Measurements from ENCODE around the gene DTNBP1. TPM values are rescaled to one million over a fixed set of nuclear protein-coding genes. Genes with fewer than 3 reads are reported as not detected.

Gene DTNBP1
- total RNA-seq, 4 donors from 2014 or later, result 12.8 to 58.6 (median 26.2) TPM

DNA sequence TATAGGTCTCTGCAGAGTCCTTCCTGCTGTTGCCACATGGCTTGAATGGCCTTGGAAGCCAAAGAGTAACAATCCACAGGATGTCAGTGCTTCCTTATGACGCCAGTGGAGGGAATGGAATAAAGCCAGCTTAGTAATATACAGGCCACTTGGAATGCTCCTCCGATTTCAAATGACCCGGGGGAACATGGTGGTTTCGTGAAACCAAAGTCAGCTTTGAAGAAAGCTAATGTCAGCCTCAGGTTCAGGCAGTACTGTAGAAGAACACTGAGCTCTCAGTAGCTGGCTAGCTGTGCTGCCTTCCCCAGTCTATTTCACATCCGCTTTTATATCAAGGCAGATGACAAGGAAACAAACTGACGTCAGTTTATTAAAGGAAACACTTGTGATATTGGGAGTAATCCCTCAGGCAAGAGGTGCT lies 189.1 kb downstream of the DTNBP1 start:
- H3K27me3 ChIP-seq, result no peaks in the 10 kb centered on the region
- no peaks in the 10 kb centered on the region for H3K9me3 ChIP-seq
- TF ChIP-seq, protein P1, sequence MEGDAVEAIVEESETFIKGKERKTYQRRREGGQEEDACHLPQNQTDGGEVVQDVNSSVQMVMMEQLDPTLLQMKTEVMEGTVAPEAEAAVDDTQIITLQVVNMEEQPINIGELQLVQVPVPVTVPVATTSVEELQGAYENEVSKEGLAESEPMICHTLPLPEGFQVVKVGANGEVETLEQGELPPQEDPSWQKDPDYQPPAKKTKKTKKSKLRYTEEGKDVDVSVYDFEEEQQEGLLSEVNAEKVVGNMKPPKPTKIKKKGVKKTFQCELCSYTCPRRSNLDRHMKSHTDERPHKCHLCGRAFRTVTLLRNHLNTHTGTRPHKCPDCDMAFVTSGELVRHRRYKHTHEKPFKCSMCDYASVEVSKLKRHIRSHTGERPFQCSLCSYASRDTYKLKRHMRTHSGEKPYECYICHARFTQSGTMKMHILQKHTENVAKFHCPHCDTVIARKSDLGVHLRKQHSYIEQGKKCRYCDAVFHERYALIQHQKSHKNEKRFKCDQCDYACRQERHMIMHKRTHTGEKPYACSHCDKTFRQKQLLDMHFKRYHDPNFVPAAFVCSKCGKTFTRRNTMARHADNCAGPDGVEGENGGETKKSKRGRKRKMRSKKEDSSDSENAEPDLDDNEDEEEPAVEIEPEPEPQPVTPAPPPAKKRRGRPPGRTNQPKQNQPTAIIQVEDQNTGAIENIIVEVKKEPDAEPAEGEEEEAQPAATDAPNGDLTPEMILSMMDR (IDR thresholded peaks at IDR 0.05), result no peak
- peaks cover 0 to 5% (median 0%) of the 10 kb centered on the region in 4 donors for H3K4me1 ChIP-seq
- no peak for DNase-seq
- no peak overlapping the region for H3K4me3 ChIP-seq
- H3K27ac ChIP-seq, result peak overlapping the region in 2 of 4 donors; percentile 8 to 13
- peaks cover 0 to 11% (median 0%) of the 10 kb centered on the region in 3 donors for H3K36me3 ChIP-seq

DNA sequence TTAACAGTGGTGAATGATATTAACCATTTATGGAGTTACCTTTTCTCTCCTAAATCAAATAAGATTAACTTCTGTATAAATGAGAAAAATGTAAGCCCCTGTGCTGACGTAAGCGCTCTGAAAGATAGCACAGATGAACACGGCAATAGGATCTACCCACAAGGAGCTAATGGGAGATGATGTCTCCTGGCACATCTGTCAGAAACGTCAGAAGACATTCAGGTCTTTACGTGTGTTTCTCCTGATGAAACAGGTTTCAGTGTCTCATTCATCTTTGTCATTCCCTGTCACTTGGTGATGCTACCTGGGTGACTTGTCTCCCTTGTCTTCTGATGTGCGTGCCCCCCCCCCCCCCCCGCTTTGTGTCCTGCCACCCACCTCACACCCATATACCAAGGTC lies 189.7 kb downstream of the DTNBP1 start:
- no peak for TF ChIP-seq POLR2A (IDR thresholded peaks at IDR 0.05)
- TF ChIP-seq, protein P1 (IDR thresholded peaks at IDR 0.05), result no peak
- DNase-seq, result no peak
- Histone ChIP-seq H3K9me3 (no peaks in the 10 kb centered on the region), H3K36me3 (peaks cover 0 to 17% (median 0%) of the 10 kb centered on the region in 3 donors), H3K4me3 (no peak overlapping the region), H3K27me3 (no peaks in the 10 kb centered on the region), H3K27ac (peak overlapping the region in 1 of 4 donors; percentile 13), H3K4me1 (peaks cover 0 to 5% (median 0%) of the 10 kb centered on the region in 4 donors)

Small RNAs within 50 kb of the gene (small RNA-seq; reads per million reads assigned to genes)
- 0 reads per million in 2 donors for gene RF00001

Data from Peyer's patch (tissue), 4 donors.